ENCODE measurements around the gene TM4SF18.

The TM4SF18 gene

DNA sequence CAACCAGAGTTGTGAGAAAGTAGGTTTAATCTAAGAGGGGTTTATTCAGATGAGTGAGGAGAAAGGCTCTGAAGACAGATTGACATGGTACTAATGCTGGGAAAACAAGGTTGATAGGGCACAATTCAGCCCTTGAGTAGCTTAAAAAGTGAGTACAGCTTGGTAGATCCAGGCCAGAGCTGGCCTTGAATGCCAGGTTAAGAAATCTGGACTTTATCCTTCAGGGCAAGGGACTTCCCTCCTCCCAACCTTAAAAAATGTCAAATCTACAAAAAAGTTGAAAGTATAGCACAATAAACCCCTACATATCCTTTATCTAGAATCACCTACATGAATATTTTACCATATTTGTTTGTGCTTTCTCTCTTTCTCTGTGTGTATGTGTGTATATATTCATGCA, 7.9 kb downstream of the TM4SF18 start:
- no peak for DNase-seq

DNA sequence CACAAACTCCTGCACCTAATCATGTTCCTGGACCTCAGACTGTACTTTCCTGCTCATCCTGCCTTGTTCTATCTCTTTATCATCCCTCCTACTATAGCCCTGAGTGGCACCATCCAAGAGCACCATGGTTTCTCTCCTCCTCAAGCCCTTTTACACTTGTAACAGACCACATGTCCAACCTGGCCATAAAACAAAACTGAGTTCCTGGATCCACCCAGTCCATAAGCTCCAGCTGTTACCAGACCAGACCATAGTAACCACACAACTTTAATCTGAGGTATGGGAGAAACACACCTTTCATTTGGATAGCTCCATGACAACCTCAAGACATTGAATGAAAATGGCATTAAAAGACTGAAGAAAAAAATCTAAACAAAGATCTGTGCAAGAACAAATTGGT, 9.1 kb downstream of the TM4SF18 start:
- no peak for DNase-seq

DNA sequence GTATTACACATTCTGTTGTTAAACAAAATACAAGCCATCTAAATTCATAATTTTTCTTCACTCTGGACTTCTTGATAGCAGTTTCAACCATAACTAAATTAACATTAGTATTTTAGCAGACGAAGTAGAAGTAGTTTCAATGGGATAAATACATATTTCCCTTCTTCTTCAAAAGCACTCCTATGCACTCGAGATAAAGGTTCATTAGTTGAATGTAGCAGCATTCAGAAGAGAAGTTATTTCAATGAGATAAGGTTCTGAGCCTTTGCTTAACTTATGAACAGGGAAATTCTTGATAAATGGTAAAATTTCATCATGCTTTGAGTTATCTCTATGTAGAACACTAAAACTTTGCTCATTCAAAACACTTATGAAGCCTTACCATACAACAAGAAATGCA, 11.8 kb downstream of the TM4SF18 start:
- DNase-seq: no peak

DNA sequence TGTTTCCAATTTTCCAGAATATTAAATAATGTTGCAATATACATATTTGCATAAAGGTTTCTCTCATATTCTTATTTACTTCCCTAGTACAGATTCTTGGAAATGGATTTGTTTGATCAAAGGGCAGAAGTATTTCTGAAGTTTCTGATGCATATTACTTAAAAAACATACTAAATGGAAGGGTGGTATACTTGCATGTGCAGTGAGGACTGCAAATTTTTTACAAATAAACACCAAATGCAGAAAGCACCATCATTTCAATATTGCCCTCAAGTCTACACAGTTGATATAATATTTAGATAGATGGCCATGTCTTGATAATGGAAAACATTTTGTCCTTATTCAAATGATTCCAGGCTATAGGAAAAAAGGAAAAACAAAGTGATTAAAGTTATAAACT, 12.3 kb downstream of the TM4SF18 start:
- no peak for DNase-seq

DNA sequence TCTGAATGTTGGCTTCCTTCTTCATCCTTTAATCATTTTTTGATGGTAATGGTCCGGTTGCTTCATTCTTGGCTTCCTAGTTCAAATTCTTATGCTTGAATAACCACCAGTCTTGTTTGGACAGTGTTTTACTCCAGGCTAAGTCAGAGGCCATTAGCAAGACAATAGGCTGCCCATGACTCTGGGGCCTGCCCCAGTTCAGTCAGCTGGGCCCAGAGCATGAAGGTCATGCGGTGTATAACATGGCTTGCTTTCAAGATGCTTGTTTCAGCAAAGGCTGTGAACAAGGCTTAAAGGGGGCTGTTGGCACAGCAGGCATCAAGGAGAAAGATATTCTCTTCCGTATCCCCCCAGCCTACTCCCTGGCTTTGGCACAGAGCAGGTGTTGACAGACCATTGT, 13.7 kb downstream of the TM4SF18 start:
- DNase-seq: no peak

DNA sequence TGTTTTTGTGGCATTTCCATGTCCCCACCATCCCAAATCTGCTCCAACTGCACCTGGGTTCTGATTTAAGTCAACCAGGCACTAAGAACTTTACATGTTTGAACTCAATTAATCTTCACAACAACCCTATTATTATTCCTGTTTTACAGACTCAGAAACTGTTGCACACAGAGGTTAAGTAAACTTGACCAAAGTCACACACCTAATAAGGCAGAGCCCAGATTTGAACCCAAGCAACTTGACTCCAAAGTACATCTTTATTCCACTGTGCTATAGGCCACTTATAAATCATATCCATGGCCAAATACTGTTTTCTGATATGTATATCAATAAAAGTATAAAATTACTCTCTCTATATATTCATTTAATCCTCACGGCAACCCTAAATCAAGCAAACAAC, 16.4 kb downstream of the TM4SF18 start:
- DNase-seq: no peak

DNA sequence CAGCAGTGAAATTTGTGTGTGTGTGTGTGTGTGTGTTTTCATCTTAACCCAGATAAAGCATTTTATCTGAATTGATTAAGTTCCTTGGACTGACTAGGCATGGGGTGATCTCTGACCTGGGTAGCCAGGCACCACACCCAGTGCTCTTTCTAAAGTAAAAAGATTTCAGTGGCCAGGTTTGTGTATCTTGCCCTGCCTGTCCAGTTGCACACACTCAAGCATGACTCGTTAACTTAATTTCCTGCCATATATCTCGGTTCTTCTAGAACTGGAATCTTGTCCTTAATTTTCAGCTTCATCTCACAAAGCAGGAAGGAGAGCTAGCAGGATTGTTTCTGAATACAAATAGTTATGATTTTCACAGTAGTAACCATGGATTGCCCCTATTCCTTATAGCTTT, 17.0 kb downstream of the TM4SF18 start:
- no peak for DNase-seq

DNA sequence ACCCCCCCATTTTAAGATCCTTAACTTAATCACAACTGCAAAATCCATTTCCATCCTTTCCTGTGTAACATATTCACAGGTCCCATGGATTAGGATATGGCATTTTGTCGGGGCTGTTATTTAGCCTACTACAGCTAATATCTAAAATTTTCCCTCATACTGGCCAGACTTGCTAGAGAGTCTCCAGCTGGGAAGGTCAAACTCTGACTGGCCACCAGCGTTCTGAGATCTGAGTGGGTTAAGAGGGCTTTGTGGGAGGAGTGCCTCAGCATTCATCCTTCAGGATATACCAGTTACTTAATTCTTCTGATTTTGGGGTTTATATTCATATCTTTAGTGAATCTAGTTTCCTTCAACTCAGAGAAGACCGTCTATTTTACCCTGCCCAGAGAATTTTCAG, 17.7 kb downstream of the TM4SF18 start:
- no peak for DNase-seq

DNA sequence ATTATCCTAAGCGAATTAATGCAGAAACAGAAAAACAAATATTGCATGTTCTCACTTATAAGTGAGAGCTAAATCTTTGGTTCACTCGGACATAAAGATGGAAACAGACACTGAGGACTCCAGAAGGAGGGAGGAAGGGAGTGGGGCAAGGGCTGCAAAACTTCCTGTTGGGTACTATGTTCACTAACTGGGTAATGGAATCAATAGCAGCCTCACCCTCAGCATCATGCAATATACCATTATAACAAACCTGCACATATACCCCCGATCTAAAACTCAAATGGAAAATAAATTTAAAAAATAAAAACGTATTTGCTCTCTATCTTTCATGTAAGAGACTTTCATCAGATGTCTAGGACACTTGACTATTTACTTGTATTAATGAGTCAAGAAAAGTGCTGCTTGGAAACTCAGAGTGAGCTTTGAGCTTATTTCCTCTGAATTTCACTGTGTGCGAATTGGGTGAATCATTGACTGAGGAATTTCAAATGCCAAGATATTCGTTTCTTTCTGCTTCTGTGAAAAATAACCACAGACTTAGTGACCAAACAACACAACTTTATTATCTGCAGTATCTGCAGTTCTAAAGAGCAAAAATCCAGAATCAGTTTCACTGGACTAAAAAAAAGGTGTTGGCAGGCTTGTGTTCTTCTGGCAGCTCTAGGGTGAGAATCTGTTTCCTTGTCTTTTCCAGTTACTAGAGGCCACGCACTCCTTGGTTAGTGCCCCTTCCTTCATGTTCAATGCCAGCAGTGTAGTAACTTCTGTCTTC, 18.4 kb downstream of the TM4SF18 start:
- no peak for DNase-seq

DNA sequence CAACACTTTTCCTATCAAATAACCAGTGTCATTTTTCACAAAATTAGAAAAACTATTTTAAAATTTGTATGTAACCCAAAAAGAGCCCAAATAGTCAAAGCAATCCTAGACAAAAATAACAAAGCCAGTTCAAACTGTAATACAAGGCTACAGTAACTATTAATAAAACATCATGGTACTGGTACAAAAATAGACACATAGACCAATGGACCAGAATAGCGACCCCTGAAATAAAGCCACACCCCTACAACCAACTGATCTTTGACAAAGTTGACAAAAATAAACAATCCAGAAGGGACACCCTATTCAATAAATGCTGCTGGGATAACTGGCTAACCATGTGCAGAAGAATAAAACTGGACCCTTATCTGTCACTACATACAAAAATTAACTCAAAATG, 19.9 kb downstream of the TM4SF18 start:
- no peak for DNase-seq

DNA sequence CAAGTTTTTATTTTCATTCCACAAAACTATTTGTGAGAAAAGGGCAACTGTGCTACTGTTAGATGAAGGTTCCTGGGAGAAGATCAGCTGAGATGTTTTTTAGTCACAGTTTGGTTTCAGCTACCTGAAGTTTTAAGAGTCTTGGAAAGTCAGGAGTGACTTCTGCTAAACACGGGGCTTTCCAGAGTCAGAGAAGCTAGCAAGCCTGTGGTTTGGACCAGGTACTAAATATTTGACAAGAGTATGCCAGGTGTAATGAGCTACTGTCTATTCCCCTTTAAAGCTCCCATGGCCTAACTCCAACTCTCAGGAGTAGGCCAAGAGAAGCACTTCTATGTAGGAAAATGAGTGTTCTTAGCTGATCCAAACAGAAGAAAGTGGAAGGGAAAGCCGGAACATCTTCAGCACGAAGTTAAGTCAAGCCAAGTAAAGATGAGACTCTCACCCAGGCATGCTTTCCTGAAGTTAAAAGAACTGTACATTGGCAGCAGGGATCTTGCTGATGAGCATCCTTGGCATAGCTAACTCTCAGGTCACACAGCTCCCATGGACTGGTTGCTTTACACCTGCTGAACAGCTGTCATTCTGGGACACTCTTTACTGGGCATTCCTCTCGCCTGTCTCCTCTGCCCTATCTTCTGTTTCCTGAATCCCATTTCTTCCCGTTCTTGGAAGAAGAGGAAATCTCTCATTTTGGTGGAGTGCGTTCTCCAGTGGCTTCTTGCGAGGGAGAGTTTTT, 22.5 kb downstream of the TM4SF18 start:
- no peak for DNase-seq

DNA sequence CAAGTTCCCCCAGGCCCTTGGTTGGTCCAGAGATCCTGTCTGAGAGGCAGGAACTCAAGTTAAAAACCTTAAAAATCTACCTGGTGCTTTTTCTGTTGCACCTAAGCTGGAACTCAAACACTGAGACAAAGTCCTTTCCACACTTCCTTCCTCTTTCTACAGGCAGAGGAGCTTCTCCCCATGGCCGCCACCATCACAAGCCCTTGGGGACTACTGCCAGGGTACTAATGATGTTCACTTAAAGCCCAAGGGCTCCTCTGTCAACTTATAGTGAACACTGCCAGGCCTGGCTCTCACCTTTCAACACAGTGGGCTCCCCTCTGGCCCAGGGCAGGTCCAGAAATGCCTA, 26.0 kb downstream of the TM4SF18 start:
- no peak for DNase-seq

DNA sequence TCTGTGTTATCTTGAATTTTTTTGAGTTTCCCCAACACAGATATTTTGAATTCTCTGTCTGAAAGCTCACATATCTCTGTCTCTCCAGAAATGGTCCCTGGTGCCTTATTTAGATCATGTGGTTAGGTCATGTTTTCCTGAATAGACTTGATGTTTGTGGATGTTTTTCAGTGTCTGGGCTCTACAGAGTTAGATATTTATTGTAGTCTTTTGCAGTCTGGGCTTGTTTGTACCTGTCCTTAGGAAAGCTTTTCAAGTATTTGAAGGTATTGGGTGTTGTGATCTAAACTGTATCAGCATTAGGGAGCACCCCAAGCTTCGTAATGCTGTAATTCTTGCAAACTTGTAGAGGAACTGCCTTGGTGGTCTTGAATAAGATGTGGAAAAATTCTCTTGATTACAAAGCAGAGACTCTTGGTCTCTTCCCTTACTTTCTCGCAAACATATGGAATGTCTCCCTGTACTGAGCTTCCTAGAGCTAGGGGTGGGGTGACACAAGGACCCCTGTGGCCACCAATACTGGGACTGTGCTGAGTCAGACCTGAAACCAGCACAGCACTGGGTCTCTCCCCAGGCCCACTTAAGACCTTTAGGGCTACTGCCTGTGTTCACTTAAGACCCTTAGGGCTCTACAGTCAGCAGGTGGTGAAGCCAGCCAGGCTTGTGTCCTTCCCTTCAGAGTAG, 26.5 kb downstream of the TM4SF18 start:
- no peak for DNase-seq

DNA sequence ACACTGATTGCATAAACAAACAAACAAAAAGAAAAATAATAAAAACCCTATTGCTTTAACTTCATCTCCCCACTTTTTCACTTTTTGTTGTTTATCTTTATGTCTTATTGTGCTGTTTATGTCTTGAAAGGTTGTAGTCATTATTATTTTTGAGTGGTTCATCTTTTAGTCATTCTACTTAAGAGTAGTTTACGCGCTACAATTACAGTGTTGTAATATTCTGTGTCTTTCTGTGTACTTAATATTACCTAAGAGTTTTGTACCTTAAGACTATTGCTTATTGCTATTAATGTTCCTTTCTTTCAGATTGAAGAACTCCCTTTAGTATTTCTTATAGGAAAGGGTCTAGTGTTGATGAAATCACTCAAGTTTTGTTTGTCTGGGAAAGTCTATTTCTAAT, 28.1 kb downstream of the TM4SF18 start:
- no peak for DNase-seq

DNA sequence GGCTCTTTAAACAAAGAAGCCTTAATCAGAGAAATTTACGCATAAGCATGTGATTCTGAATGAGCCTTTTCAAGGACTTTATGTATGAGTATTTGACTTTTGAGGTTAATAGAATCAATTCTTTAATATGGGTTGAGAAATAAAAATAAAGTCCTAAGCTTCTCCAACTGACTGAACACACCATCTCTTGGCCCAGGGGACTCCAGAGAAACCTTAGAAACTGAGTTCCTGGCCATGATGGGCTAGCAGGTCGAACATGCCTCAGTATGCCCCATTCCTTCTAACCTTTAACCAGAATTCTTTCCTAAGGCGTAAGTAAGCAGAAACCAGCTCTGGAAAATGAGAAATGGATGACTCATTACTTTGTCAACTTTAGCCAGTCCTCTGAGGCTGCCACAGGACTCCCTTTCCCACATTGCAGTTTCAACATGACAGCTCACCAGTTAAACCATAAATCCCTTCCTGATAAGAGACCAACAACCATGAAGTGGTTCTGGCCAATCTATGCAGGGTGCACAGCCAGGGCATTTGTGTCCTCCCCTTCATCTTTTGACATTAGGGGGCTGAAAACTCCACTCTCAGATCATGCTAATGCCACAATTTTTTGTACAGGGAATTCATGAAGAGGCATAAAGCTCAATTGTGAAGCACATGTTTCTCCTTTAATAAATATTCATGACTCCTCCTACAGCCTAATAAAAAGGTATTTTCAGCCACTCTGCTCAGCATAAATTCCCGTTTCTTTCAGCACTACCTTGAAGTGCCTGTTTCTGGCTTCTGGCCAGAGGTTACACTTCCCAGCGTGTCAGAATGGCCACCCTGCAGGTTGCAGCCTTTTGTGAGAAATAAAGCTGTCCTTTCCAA, 33.3 kb downstream of the TM4SF18 start:
- no peak for DNase-seq

DNA sequence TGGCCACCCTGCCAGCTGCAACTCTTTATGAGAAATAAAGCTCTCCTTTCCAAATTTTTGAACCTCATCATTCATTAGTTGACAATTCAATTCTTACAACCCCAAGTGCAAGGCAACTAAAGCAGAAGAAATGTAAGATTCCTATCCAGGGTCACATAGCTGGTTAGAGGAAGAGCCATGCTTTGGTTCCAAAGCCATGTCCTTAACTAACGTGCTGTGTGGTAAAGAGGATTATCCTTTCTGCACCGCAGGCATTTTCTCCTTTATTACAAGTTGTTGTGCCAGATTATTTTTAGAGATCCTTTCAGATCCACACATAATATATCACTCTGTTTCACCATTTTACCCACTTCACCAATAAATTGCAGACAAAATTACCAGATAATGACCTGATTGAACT, 36.5 kb downstream of the TM4SF18 start:
- DNase-seq: no peak

DNA sequence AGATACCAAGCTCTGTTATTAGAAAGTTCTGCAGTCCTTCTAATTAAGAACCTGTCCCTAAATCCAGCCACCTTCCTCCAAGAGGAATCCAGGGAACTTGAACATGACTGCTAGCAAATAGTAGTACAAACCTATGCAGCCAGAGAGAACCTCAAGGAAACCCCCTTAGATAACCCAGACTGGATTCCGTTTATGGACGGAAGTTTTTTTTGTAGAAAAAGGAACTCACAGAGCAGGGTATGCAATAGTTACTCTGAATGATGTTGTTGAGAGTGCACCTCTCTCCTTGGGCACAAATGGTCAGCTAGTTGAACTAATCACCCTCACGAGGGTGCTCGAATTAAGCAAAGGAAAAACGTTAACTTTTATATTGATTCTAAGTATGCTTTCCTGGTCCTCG, 40.8 kb downstream of the TM4SF18 start:
- DNase-seq: no peak

DNA sequence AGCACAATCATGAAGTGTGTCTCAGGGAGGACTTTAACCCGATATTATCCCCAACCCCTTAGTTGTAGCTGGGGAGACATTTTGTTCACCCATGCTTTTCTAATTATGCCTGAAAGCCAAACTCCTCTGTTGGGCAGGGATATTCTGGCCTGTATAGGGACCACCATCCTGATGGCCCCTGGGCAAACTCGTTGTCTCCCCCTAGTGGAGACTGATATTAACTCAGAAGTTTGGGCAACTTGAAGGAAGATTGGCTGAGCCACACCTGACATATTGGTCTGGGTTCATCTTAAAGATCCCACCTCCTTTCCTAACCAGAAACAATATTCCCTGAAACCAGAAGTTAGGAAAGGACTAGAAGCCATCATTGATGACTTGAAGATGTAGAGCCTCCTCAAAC, 42.3 kb downstream of the TM4SF18 start:
- no peak for DNase-seq

DNA sequence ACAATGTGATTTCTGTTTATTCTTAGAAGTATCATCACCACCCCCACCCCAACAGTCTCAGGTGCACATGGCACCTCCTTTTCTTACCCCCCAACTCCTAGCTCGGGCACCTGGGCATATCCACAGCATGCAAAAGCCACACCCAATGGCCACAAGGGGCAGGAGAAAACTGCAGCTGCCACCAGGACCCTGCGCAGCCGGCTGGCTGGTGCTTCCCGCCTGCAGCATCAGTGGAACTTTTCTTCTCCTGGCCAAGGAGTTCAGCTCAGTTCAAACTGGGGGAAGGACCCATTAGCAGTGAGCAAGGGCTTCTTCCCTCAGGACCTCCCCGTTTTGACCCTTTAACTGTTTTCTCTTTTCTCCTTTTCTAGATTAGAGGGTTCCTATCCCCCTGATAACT, 44.8 kb downstream of the TM4SF18 start:
- no peak for DNase-seq

DNA sequence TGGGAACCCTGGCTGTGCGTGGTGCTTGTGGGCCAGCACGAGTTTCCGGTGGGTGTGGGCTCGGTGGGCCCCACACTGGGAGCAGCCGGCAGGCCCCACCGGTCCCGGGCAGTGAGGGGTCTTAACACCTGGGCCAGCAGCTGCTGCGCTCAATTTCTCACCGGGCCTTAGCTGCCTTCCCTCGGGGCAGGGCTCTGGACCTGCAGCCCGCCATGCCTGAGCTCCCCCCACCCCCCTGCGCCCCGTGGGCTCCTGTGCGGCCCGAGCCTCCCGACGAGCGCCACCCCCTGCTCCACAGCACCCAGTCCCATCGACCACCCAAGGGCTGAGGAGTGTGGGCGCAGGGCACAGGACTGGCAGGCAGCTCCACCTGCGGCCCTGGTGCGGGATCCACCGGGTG, 49.4 kb downstream of the TM4SF18 start:
- no peak for DNase-seq

DNA sequence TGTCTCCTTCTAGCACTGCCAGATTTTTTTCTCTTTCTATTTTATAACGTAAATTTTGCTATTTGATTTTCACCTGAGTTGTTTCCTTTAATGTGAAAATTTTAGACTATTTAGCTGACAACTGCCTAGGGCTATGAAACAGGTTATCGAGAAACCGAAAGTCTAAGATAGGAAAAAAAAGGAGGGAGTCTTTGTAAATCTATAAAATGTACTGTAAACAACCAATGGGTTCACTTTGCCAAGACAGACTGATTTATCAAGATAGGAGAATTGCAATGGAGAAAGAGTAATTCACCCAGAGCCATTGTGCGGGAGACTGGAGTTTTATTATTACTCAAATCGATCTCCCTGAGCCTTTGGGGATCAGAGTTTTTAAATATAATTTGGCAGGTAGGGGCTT, 50.0 kb downstream of the TM4SF18 start:
- DNase-seq: no peak

DNA sequence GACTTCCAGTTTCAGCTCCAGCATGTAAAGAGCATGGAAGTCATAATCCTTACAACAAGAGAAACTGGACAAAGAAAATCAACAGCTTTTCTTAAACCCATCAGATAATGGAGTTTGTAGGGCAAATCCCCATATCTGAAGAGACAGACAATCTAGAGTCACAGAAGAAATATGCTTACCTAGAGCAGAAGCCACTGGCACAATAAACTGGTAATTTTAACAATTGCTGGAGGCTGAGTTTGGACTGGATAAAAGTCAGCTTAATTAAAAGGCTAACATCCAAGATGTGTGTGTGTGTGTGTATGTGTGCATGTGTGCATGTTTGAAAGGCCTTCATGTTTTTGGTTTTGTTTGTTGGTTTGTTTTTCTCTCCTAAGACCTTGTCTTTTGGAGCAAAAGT, 50.6 kb downstream of the TM4SF18 start:
- no peak for DNase-seq

DNA sequence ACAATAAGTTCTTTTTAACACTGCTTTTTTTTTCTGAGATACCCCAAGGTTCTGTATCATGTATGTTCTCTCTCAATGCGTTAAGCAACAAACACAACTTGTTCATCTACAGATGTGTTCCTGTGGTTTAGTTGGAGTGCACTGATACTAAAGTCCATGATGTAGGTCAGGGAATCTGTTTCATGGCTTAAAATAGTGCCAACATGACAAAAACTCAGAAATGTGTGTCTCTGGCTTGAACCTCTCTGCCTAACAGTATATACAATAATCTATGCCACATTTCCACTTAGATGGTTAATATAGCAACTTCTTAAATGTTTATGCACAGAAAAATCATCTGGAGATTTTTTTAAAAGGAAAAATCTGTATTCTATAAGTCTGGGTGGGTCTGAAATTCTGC, 51.1 kb downstream of the TM4SF18 start:
- no peak for DNase-seq

Data from NCI-H1930 (cell line).